GM12878 (cell line): ENCODE data around the gene STARD5. TPM values are rescaled to one million over a fixed set of nuclear protein-coding genes. Genes with fewer than 3 reads are reported as not detected.

ENCODE experiments used
- ATAC-seq: fragments of 200-7000 bp; cut with Tn5 transposase; 3 replicates; pipeline ENCODE4 v1.9.1; 2020; ENCODE audit warnings: mild to moderate bottlenecking, moderate library complexity
- BruUV-seq: library from RNA; stranded (reverse); fragments of 400-500 nt; replicated peaks from 2 replicates; lab custom pipeline; 2021; lab: Mats Ljungman, UMichigan
- CTCF ChIA-PET: fragments of 300-600 bp; sonication (Branson Sonifier 250); formaldehyde crosslinking; extraction: SDS; loops from one replicate; lab custom pipeline; 2021; ENCODE audit warnings: inconsistent platforms; lab: Yijun Ruan, JAX
- POLR2A ChIA-PET: fragments of 350-600 bp; formaldehyde crosslinking; extraction: SDS; loops from one replicate; lab custom pipeline; 2021; ENCODE audit warnings: inconsistent platforms; lab: Charles Lee
- RAD21 ChIA-PET: fragments of 300-600 bp; sonication (Branson Sonifier 250); formaldehyde crosslinking; loops from one replicate; lab custom pipeline; 2023; ENCODE audit warnings: antibody characterized with exemption; ENCODE audit not compliant: unreplicated experiment; lab: Charles Lee
- SMC1A ChIA-PET: fragments of 300-600 bp; sonication (Branson Sonifier 250); formaldehyde crosslinking; loops from one replicate; lab custom pipeline; 2023; ENCODE audit not compliant: unreplicated experiment, uncharacterized antibody; lab: Charles Lee
- DNase-seq: peaks from one replicate; pipeline ENCODE4 v3.0.0-alpha.2; 2011; ENCODE audit warnings: low read depth, low spot score
- FAIRE-seq: peaks from 3 replicates; lab custom pipeline; 2011; peaks lifted over from hg19 to GRCh38; lab: Jason Lieb, UNC
- H2AFZ ChIP-seq: 2 replicates; pipeline ENCODE4 v1.6.0; 2011; ENCODE audit warnings: low read depth, low read length, control low read depth; ENCODE audit not compliant: control insufficient read depth
- H3K27ac ChIP-seq: 2 replicates; pipeline ENCODE4 v1.5.1; 2011; ENCODE audit warnings: control low read depth; ENCODE audit not compliant: control insufficient read depth, insufficient read depth
- H3K27me3 ChIP-seq, 2 experiments: replicated peaks in 1 of 2; 2 replicates each; pipeline versions ENCODE4 v1.6.0 to v1.6.1; 2011; ENCODE audit warnings: low read length in 1 of 2; ENCODE audit not compliant: control insufficient read depth in 2 of 2, insufficient read depth in 2 of 2
- H3K36me3 ChIP-seq, 2 experiments: 2 replicates each; pipeline ENCODE4 v1.5.1; 2011; ENCODE audit warnings: low read length in 1 of 2; ENCODE audit not compliant: control insufficient read depth in 2 of 2, insufficient read depth in 2 of 2
- H3K4me1 ChIP-seq: 2 replicates; pipeline ENCODE4 v1.6.1; 2011; ENCODE audit warnings: mild to moderate bottlenecking, low read length, moderate library complexity, mixed read lengths; ENCODE audit not compliant: control insufficient read depth, insufficient read depth
- H3K4me2 ChIP-seq: 2 replicates; pipeline ENCODE4 v1.6.0; 2011; ENCODE audit warnings: control low read depth; ENCODE audit not compliant: control insufficient read depth, insufficient read depth
- H3K4me3 ChIP-seq: fragments of 200-600 bp; sonication (generic); 2 replicates; pipeline ENCODE4 v1.5.1; 2016
- H3K79me2 ChIP-seq: 2 replicates; pipeline ENCODE4 v1.6.0; 2011; ENCODE audit warnings: low read length; ENCODE audit not compliant: control insufficient read depth, insufficient read depth
- H3K9ac ChIP-seq: 2 replicates; pipeline ENCODE4 v1.8.0; 2011; ENCODE audit warnings: low read length, control low read depth, mixed read lengths; ENCODE audit not compliant: control insufficient read depth, insufficient read depth
- H3K9me3 ChIP-seq: replicated peaks from 3 replicates; pipeline ENCODE4 v1.5.1; 2011; ENCODE audit warnings: mild to moderate bottlenecking, low read length; ENCODE audit not compliant: control insufficient read depth, insufficient read depth
- H4K20me1 ChIP-seq: 2 replicates; pipeline ENCODE4 v1.6.0; 2011; ENCODE audit not compliant: control insufficient read depth, insufficient read depth
- JUNB ChIP-seq: IDR thresholded peaks from 2 replicates; pipeline ENCODE4 v1.6.1; 2016; ENCODE audit warnings: antibody characterized with exemption, mild to moderate bottlenecking
- JUND ChIP-seq: IDR thresholded peaks from 2 replicates; pipeline ENCODE4 v1.6.1; 2012; ENCODE audit warnings: low read depth, mild to moderate bottlenecking, low read length, improper control_type of control experiment, moderate library complexity
- MTA2 ChIP-seq: fragments of 450-650 bp; IDR thresholded peaks from 2 replicates; pipeline ENCODE4 v1.6.1; 2016; ENCODE audit warnings: low read depth, mild to moderate bottlenecking, moderate library complexity
- MTA3 ChIP-seq: IDR thresholded peaks from 2 replicates; pipeline ENCODE4 v1.6.1; 2012; ENCODE audit warnings: low read length, inconsistent platforms, borderline replicate concordance
- NR2C2 ChIP-seq: IDR thresholded peaks from 2 replicates; pipeline ENCODE4 v1.6.1; 2011; ENCODE audit warnings: borderline replicate concordance, low read depth; ENCODE audit not compliant: control insufficient read depth, insufficient read length
- PBX3 ChIP-seq: IDR thresholded peaks from 2 replicates; pipeline ENCODE4 v1.6.1; 2011; ENCODE audit warnings: mild to moderate bottlenecking, low read depth, low read length, moderate library complexity; ENCODE audit not compliant: insufficient replicate concordance
- POLR2AphosphoS2 ChIP-seq: IDR thresholded peaks from 2 replicates; pipeline ENCODE4 v1.6.1; 2011; ENCODE audit warnings: low read depth, mild to moderate bottlenecking, low read length, improper control_type of control experiment, moderate library complexity
- RB1 ChIP-seq: fragments of 450-650 bp; formaldehyde crosslinking; IDR thresholded peaks from 2 replicates; pipeline ENCODE4 v1.6.1; 2017; ENCODE audit warnings: mild to moderate bottlenecking, borderline replicate concordance
- RCOR1 ChIP-seq: conservative IDR thresholded peaks from 2 replicates; pipeline ENCODE4 v1.6.1; 2012; ENCODE audit warnings: low read depth, low read length, improper control_type of control experiment
- SIX5 ChIP-seq: IDR thresholded peaks from 2 replicates; pipeline ENCODE4 v1.6.1; 2011; ENCODE audit warnings: mild to moderate bottlenecking, low read depth, low read length, moderate library complexity; ENCODE audit not compliant: severe bottlenecking
- SMAD5 ChIP-seq: IDR thresholded peaks from 2 replicates; pipeline ENCODE4 v1.6.1; 2016; ENCODE audit warnings: antibody characterized with exemption, low read depth
- SMC3 ChIP-seq: IDR thresholded peaks from 2 replicates; pipeline ENCODE4 v1.6.1; 2011; ENCODE audit warnings: low read length, improper control_type of control experiment, borderline replicate concordance
- SUPT20H ChIP-seq: IDR thresholded peaks from 2 replicates; pipeline ENCODE4 v1.6.1; 2011; ENCODE audit warnings: low read depth, mild to moderate bottlenecking, low read length, moderate library complexity, borderline replicate concordance; ENCODE audit not compliant: control insufficient read depth
- YY1 ChIP-seq: IDR thresholded peaks from 2 replicates; pipeline ENCODE4 v1.6.1; 2011; ENCODE audit warnings: low read depth, mild to moderate bottlenecking, low read length
- ZNF24 ChIP-seq: fragments of 450-650 bp; IDR thresholded peaks from 2 replicates; pipeline ENCODE4 v1.6.1; 2017; ENCODE audit warnings: antibody characterized with exemption, mild to moderate bottlenecking
- ZSCAN29 ChIP-seq: fragments of 450-650 bp; IDR thresholded peaks from 2 replicates; pipeline ENCODE4 v1.6.1; 2017; ENCODE audit warnings: mild to moderate bottlenecking, moderate library complexity
- WGBS: methylation state at CpG from one replicate; pipeline ENCODE4 v1.1.6; 2016; ENCODE audit warnings: low lambda C conversion rate; ENCODE audit not compliant: insufficient replicate concordance, insufficient coverage; ENCODE audit errors: missing lambda C conversion rate; 5-methylcytosine and 5-hydroxymethylcytosine counted together
- in situ Hi-C: fragments of 300-500 bp; cut with MboI; formaldehyde crosslinking; loops from 9 replicates; pipeline ENCODE4 v1.14.3; 2018; ENCODE audit warnings: mixed read lengths
- intact Hi-C: fragments of 100-400 bp; cut with micrococcal nuclease; formaldehyde crosslinking; loops from one replicate; pipeline ENCODE4 v1.14.2; 2022; ENCODE audit not compliant: unreplicated experiment
- polyA plus RNA-seq, 11 experiments: library from polyadenylated mRNA; depleted of rRNA in 4 of 11; unstranded in 6 of 11; stranded (reverse) in 5 of 11; fragments of >200 nt; fragmentation: Nextera tagmentation in 4 of 11; fragmentation: Illumina TruSeq in 1 of 11; extraction: Ambion mirVana in 4 of 11; extraction: Trizol in 1 of 11; gene quantifications; 1 replicate in 1 of 11; 2 replicates in 10 of 11; pipeline versions ENCODE4 v1.2.1 to v1.2.3, GENCODE V29; 2011 to 2016; ENCODE audit warnings: inconsistent platforms in 2 of 11, missing spikeins in 2 of 11, low read depth in 1 of 11
- total RNA-seq, 4 experiments: library from RNA; depleted of rRNA in 3 of 4; stranded (reverse); fragments of >200 nt in 3 of 4; fragmentation: Illumina TruSeq in 1 of 4; extraction: Trizol in 1 of 4; gene quantifications; 2 replicates each; pipeline versions ENCODE4 v1.2.1 to v1.2.3, GENCODE V29; 2013 to 2021
- TF ChIP-seq, protein P1 (sequence below): fragments of 450-650 bp; IDR thresholded peaks from 2 replicates; pipeline ENCODE4 v1.6.1; 2017; ENCODE audit warnings: mild to moderate bottlenecking, moderate library complexity
- TF ChIP-seq, protein P2 (sequence below): IDR thresholded peaks from 2 replicates; pipeline ENCODE4 v1.6.1; 2012; ENCODE audit warnings: low read length, inconsistent platforms

The STARD5 gene
- total and polyA plus RNA-seq, 10 of the 15 experiments (the other 5 are each of a cell fraction or from before 2014, with no cell fraction given) = 2.3 to 9.4 (median 4.7) TPM

DNA sequence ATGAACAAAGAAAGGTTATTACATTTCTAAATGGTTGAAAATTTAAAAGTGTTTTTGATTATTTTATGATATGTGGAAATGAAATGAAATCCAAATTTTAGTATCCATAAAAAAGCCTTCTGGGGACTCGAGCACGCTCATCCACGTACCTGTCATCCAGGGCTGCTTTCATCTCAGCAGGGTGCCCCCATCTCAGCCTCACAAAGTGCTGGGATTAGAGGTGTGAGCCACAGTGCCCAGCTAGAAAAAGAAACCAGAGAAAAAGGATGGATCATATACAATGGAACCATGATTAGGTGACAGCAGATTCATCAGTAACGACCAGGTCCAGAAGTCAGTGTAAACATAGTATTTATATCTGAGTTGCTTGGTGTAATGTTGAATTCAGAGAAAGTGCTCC, 49.7 kb downstream of the STARD5 start (continued):
- TF ChIP-seq, protein P1, sequence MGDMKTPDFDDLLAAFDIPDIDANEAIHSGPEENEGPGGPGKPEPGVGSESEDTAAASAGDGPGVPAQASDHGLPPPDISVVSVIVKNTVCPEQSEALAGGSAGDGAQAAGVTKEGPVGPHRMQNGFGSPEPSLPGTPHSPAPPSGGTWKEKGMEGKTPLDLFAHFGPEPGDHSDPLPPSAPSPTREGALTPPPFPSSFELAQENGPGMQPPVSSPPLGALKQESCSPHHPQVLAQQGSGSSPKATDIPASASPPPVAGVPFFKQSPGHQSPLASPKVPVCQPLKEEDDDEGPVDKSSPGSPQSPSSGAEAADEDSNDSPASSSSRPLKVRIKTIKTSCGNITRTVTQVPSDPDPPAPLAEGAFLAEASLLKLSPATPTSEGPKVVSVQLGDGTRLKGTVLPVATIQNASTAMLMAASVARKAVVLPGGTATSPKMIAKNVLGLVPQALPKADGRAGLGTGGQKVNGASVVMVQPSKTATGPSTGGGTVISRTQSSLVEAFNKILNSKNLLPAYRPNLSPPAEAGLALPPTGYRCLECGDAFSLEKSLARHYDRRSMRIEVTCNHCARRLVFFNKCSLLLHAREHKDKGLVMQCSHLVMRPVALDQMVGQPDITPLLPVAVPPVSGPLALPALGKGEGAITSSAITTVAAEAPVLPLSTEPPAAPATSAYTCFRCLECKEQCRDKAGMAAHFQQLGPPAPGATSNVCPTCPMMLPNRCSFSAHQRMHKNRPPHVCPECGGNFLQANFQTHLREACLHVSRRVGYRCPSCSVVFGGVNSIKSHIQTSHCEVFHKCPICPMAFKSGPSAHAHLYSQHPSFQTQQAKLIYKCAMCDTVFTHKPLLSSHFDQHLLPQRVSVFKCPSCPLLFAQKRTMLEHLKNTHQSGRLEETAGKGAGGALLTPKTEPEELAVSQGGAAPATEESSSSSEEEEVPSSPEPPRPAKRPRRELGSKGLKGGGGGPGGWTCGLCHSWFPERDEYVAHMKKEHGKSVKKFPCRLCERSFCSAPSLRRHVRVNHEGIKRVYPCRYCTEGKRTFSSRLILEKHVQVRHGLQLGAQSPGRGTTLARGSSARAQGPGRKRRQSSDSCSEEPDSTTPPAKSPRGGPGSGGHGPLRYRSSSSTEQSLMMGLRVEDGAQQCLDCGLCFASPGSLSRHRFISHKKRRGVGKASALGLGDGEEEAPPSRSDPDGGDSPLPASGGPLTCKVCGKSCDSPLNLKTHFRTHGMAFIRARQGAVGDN = no peak
- TF ChIP-seq SMC3 = no peak
- TF ChIP-seq SIX5 = no peak
- TF ChIP-seq ZNF24 = no peak
- TF ChIP-seq RCOR1 = no peak
- TF ChIP-seq POLR2AphosphoS2 = no peak
- no peak for TF ChIP-seq NR2C2
- no peak for TF ChIP-seq RB1

DNA sequence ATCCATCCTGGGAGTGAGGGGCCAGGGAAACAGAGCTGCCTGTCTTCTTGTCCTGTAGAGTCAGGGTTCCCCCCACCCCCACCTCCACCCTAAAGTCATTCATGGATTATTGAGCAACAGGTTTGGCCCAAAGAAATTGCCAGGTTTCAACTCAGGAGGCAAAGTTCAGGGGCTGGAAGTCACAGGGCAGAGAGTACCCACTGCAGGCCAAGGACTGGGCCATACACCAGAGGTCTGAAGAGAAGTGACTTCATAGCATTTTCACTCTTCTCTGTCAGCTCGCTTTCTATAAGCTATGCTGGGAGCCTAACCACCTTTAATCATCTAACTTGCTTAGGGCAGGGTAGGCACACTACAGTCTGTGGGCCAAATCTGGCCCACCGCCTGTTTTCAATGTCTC, 50.1 kb downstream of the STARD5 start:
- POLR2A ChIA-PET = interaction anchor here (1.5 kb wide), 1 partner anchor 63 kb away, joined by 3 read pairs; no protein-coding TSS in a partner anchor
- Histone ChIP-seq H3K79me2 (no peaks in the 10 kb centered on the region), H2AFZ (no peak overlapping the region), H3K4me1 (peaks cover 11% of the 10 kb centered on the region), H3K36me3 (no peaks in the 10 kb centered on the region), H3K4me3 (no peak overlapping the region), H3K4me2 (no peak overlapping the region), H3K27me3 (no peaks in the 10 kb centered on the region), H4K20me1 (no peaks in the 10 kb centered on the region), H3K27ac (no peak overlapping the region), H3K9me3 (peaks cover 5% of the 10 kb centered on the region), H3K9ac (no peak overlapping the region)
- ATAC-seq (no peak), DNase-seq (no peak), FAIRE-seq (no peak)
- BruUV-seq = no TSS peak
- CTCF ChIA-PET = interaction anchor here (0.7 to 11.0 kb wide), 13 partner anchors 7 to 907 kb away, joined by 3 to 242 read pairs (median 15); partner anchors contain the start of gene STARD5
- intact Hi-C loops (loop anchor here (10.0 kb wide), 1 partner anchor 201 kb away; no protein-coding TSS in a partner anchor), in situ Hi-C loops (no loop called here)
- 62% methylated on average over 2 of the region's 2 CpGs for WGBS
- RAD21 ChIA-PET = interaction anchor here (1.1 to 7.4 kb wide), 5 partner anchors 13 to 126 kb away, joined by 3 to 137 read pairs (median 32); no protein-coding TSS in a partner anchor
- SMC1A ChIA-PET = interaction anchor here (0.7 to 4.8 kb wide), 10 partner anchors 8 to 161 kb away, joined by 3 to 122 read pairs (median 14); partner anchors contain the start of gene STARD5
- TF ChIP-seq JUNB = no peak
- no peak for TF ChIP-seq YY1
- TF ChIP-seq, protein P2, sequence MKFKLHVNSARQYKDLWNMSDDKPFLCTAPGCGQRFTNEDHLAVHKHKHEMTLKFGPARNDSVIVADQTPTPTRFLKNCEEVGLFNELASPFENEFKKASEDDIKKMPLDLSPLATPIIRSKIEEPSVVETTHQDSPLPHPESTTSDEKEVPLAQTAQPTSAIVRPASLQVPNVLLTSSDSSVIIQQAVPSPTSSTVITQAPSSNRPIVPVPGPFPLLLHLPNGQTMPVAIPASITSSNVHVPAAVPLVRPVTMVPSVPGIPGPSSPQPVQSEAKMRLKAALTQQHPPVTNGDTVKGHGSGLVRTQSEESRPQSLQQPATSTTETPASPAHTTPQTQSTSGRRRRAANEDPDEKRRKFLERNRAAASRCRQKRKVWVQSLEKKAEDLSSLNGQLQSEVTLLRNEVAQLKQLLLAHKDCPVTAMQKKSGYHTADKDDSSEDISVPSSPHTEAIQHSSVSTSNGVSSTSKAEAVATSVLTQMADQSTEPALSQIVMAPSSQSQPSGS = no peak
- no peak for TF ChIP-seq SMAD5
- TF ChIP-seq ZSCAN29 = no peak
- TF ChIP-seq SUPT20H = no peak
- no peak for TF ChIP-seq JUND
- TF ChIP-seq PBX3 = no peak
- no peak for TF ChIP-seq MTA2
- TF ChIP-seq MTA3 = no peak
